Neural cell (in vitro differentiated cells): ENCODE measurements around the gene RD3L. TPM values are rescaled to one million over a fixed set of nuclear protein-coding genes. Genes with fewer than 3 reads are reported as not detected.

Experiments used
- H2AFZ ChIP-seq: fragments of 200-600, 300-800 bp; sonication (generic), shearing (Covaris generic); 2 replicates; pipeline ENCODE4 v1.6.0; 2014; ENCODE audit warnings: low read depth, mild to moderate bottlenecking, antibody characterized with exemption, low read length, moderate library complexity
- H3F3A ChIP-seq: fragments of 200-600 bp; shearing (Covaris generic); 2 replicates; pipeline ENCODE4 v1.6.1; 2016; ENCODE audit warnings: mild to moderate bottlenecking, moderate library complexity, mixed read lengths, antibody characterized with exemption, low read length; ENCODE audit not compliant: insufficient read depth, poor library complexity, severe bottlenecking
- H3K27ac ChIP-seq: fragments of 200-600, 300-800 bp; sonication (generic), shearing (Covaris generic); 2 replicates; pipeline ENCODE4 v1.5.1; 2014; ENCODE audit warnings: mild to moderate bottlenecking, low read length, moderate library complexity
- H3K27me3 ChIP-seq: fragments of 300-800, 200-600 bp; sonication (generic), shearing (Covaris generic); 2 replicates; pipeline ENCODE4 v1.6.0; 2014; ENCODE audit warnings: mild to moderate bottlenecking, low read depth, low read length, moderate library complexity; ENCODE audit not compliant: insufficient read depth
- H3K36me3 ChIP-seq: fragments of 300-800, 200-600 bp; sonication (generic), shearing (Covaris generic); 2 replicates; pipeline ENCODE4 v1.5.1; 2014; ENCODE audit warnings: mild to moderate bottlenecking, antibody characterized with exemption, low read length, moderate library complexity; ENCODE audit not compliant: insufficient read depth
- H3K4me2 ChIP-seq: fragments of 300-800, 200-600 bp; sonication (generic), shearing (Covaris generic); 2 replicates; pipeline ENCODE4 v1.6.0; 2014; ENCODE audit warnings: mild to moderate bottlenecking, low read length
- H3K4me3 ChIP-seq: fragments of 300-800, 200-600 bp; sonication (generic), shearing (Covaris generic); 2 replicates; pipeline ENCODE4 v1.5.1; 2014; ENCODE audit warnings: mild to moderate bottlenecking, low read length, moderate library complexity
- H3K79me2 ChIP-seq: fragments of 200-600 bp; shearing (Covaris generic); replicated peaks from 2 replicates; pipeline ENCODE4 v1.6.0; 2014; ENCODE audit warnings: mild to moderate bottlenecking, low read length, moderate library complexity; ENCODE audit not compliant: insufficient read depth
- H3K9ac ChIP-seq: fragments of 300-800, 200-600 bp; sonication (generic), shearing (Covaris generic); 2 replicates; pipeline ENCODE4 v1.6.1; 2016; ENCODE audit warnings: mild to moderate bottlenecking, low read length, mixed read lengths
- H3K9me2 ChIP-seq: fragments of 200-600 bp; shearing (Covaris generic); 2 replicates; pipeline ENCODE4 v1.6.1; 2016; ENCODE audit warnings: mild to moderate bottlenecking, low read length, mixed read lengths; ENCODE audit not compliant: insufficient read depth
- H3K9me3 ChIP-seq: fragments of 200-600, 300-800 bp; sonication (generic), shearing (Covaris generic); 2 replicates; pipeline ENCODE4 v1.6.1; 2016; ENCODE audit warnings: mild to moderate bottlenecking, mixed run types, low read length, moderate library complexity, mixed read lengths
- H4K20me1 ChIP-seq: fragments of 200-600 bp; shearing (Covaris generic); 2 replicates; pipeline ENCODE4 v1.6.1; 2016; ENCODE audit warnings: mild to moderate bottlenecking, mixed run types; ENCODE audit not compliant: insufficient read depth
- EP300 ChIP-seq: fragments of 450-650 bp; conservative IDR thresholded peaks from 2 replicates; pipeline ENCODE4 v1.6.1; 2014; ENCODE audit warnings: antibody characterized with exemption, mild to moderate bottlenecking, moderate library complexity; ENCODE audit not compliant: poor library complexity, severe bottlenecking
- EZH2 ChIP-seq: fragments of 200-600, 300-800 bp; shearing (Covaris generic), sonication (generic); IDR thresholded peaks from 2 replicates; pipeline ENCODE4 v1.6.1; 2014; ENCODE audit warnings: antibody characterized with exemption, low read length, borderline replicate concordance, mild to moderate bottlenecking; ENCODE audit not compliant: insufficient read depth, poor library complexity, severe bottlenecking
- MXI1 ChIP-seq: fragments of 450-650 bp; conservative IDR thresholded peaks from 2 replicates; pipeline ENCODE4 v1.6.1; 2014; ENCODE audit warnings: antibody characterized with exemption, mild to moderate bottlenecking; ENCODE audit not compliant: poor library complexity, severe bottlenecking
- POLR2AphosphoS5 ChIP-seq: IDR thresholded peaks from 2 replicates; pipeline ENCODE4 v1.6.1; 2012
- RAD21 ChIP-seq: fragments of 450-650 bp; conservative IDR thresholded peaks from 2 replicates; pipeline ENCODE4 v1.6.1; 2014; ENCODE audit warnings: antibody characterized with exemption, mild to moderate bottlenecking, moderate library complexity
- SMC3 ChIP-seq: fragments of 450-650 bp; conservative IDR thresholded peaks from 2 replicates; pipeline ENCODE4 v1.6.1; 2014; ENCODE audit warnings: antibody characterized with exemption, mild to moderate bottlenecking, moderate library complexity; ENCODE audit not compliant: poor library complexity
- TAF1 ChIP-seq: IDR thresholded peaks from 2 replicates; pipeline ENCODE4 v1.6.1; 2012; ENCODE audit warnings: low read depth
- polyA plus RNA-seq: library from polyadenylated mRNA; depleted of rRNA; stranded (reverse); fragments of >200 nt; gene quantifications from 2 replicates; pipeline ENCODE4 v1.2.3, GENCODE V29; 2014
- TF ChIP-seq, protein P1 (sequence below): IDR thresholded peaks from 2 replicates; pipeline ENCODE4 v1.6.1; 2012; ENCODE audit warnings: borderline replicate concordance
- TF ChIP-seq, protein P2 (sequence below): fragments of 450-650 bp; IDR thresholded peaks from 2 replicates; pipeline ENCODE4 v1.5.1; 2014; ENCODE audit warnings: antibody characterized with exemption, mild to moderate bottlenecking, moderate library complexity; ENCODE audit not compliant: poor library complexity, severe bottlenecking

RD3L gene
- polyA plus RNA-seq, 1 donor from 2014 or later = 0.69 TPM

DNA sequence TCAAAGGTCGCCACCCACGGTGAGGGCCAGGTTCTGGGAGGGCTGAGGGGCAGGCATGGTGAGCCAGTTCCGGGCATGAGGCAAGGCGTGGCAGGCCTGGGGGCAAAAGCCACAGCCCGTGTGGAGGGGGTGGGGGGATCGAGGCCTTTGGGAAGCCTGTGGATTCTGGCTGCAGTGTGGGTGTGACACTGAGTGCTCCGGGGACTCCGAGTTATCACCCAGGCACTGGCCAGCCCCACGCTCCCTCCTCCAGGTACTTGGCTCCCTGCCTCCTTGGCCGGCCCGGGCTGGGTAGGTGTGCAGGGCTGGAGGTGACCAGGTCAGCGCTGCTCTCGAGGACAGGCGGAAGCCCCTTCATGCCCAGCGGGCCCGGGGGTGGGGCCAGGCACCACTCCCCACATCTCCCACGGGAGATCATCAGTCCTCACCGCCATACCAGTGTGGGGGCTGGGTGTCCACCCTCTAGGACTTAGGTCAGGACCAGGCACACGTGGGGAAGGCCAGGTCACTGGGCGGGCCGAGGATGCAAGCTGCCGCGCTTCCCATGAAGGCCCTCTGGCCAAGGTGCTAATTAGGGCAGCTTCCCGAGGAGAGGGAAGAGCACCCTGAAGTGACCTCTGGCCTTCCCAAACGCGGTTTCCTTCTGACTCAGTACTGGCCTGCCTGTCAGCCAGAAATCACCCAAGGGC, 48.2 kb downstream of the RD3L start:
- no peak overlapping the region for H3K4me3 ChIP-seq
- no peak overlapping the region for H3K4me2 ChIP-seq
- H3K9ac ChIP-seq = no peak overlapping the region
- no peaks in the 10 kb centered on the region for H3K9me3 ChIP-seq
- H3K27me3 ChIP-seq = no peaks in the 10 kb centered on the region
- no peaks in the 10 kb centered on the region for H3K79me2 ChIP-seq
- no peaks in the 10 kb centered on the region for H4K20me1 ChIP-seq
- H2AFZ ChIP-seq = no peak overlapping the region
- H3K36me3 ChIP-seq = no peaks in the 10 kb centered on the region
- no peaks in the 10 kb centered on the region for H3K9me2 ChIP-seq
- H3F3A ChIP-seq = no peaks in the 10 kb centered on the region
- H3K27ac ChIP-seq = no peak overlapping the region
- TF ChIP-seq, protein P1, sequence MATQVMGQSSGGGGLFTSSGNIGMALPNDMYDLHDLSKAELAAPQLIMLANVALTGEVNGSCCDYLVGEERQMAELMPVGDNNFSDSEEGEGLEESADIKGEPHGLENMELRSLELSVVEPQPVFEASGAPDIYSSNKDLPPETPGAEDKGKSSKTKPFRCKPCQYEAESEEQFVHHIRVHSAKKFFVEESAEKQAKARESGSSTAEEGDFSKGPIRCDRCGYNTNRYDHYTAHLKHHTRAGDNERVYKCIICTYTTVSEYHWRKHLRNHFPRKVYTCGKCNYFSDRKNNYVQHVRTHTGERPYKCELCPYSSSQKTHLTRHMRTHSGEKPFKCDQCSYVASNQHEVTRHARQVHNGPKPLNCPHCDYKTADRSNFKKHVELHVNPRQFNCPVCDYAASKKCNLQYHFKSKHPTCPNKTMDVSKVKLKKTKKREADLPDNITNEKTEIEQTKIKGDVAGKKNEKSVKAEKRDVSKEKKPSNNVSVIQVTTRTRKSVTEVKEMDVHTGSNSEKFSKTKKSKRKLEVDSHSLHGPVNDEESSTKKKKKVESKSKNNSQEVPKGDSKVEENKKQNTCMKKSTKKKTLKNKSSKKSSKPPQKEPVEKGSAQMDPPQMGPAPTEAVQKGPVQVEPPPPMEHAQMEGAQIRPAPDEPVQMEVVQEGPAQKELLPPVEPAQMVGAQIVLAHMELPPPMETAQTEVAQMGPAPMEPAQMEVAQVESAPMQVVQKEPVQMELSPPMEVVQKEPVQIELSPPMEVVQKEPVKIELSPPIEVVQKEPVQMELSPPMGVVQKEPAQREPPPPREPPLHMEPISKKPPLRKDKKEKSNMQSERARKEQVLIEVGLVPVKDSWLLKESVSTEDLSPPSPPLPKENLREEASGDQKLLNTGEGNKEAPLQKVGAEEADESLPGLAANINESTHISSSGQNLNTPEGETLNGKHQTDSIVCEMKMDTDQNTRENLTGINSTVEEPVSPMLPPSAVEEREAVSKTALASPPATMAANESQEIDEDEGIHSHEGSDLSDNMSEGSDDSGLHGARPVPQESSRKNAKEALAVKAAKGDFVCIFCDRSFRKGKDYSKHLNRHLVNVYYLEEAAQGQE = no peak
- TF ChIP-seq RAD21 (no peak), POLR2AphosphoS5 (no peak), EP300 (no peak), SMC3 (no peak), TAF1 (no peak), EZH2 (no peak), MXI1 (no peak)
- TF ChIP-seq, protein P2, sequence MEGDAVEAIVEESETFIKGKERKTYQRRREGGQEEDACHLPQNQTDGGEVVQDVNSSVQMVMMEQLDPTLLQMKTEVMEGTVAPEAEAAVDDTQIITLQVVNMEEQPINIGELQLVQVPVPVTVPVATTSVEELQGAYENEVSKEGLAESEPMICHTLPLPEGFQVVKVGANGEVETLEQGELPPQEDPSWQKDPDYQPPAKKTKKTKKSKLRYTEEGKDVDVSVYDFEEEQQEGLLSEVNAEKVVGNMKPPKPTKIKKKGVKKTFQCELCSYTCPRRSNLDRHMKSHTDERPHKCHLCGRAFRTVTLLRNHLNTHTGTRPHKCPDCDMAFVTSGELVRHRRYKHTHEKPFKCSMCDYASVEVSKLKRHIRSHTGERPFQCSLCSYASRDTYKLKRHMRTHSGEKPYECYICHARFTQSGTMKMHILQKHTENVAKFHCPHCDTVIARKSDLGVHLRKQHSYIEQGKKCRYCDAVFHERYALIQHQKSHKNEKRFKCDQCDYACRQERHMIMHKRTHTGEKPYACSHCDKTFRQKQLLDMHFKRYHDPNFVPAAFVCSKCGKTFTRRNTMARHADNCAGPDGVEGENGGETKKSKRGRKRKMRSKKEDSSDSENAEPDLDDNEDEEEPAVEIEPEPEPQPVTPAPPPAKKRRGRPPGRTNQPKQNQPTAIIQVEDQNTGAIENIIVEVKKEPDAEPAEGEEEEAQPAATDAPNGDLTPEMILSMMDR = no peak

DNA sequence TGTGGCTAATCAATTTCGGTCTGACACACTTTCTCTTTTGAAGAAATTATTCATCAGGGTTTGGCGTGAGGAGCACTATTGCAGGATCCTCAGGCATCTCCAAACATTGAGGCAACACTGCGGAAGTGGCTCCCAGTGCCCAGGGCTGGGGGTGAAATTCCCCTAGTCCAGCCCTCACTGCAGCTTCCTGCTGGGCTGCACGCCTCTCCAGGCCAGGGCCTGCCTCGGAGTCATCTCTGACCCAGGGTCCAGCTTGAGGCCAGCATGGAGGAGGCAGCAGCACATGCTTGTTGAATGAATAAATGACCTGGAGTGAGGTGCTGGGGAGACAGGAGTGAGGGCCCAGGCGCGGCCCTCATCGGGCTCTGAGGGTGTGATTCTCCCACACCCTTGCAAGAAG, 50.1 kb downstream of the RD3L start:
- H3K36me3 ChIP-seq = no peaks in the 10 kb centered on the region
- H3K4me3 ChIP-seq = no peak overlapping the region
- no peak overlapping the region for H3K9ac ChIP-seq
- H3K9me3 ChIP-seq = no peaks in the 10 kb centered on the region
- TF ChIP-seq, protein P2 = no peak
- TF ChIP-seq SMC3 = no peak
- TF ChIP-seq POLR2AphosphoS5 = no peak
- TF ChIP-seq, protein P1 = no peak
- no peak for TF ChIP-seq RAD21
- no peak for TF ChIP-seq EZH2
- TF ChIP-seq EP300 = no peak
- TF ChIP-seq MXI1 = no peak
- no peak overlapping the region for H3K27ac ChIP-seq
- no peaks in the 10 kb centered on the region for H3K9me2 ChIP-seq
- no peak overlapping the region for H3K4me2 ChIP-seq
- no peak overlapping the region for H2AFZ ChIP-seq
- H3K27me3 ChIP-seq = no peaks in the 10 kb centered on the region
- H4K20me1 ChIP-seq = no peaks in the 10 kb centered on the region
- H3K79me2 ChIP-seq = no peaks in the 10 kb centered on the region
- H3F3A ChIP-seq = no peaks in the 10 kb centered on the region
